GM21786 (cell line): ENCODE results near the gene CPNE5.

Experiments
- ATAC-seq: cut with Tn5 transposase; IDR thresholded peaks from one replicate; pipeline ENCODE4 v1.9.1; 2021; ENCODE audit not compliant: unreplicated experiment

Gene CPNE5

GRCh38 chr6:36751091-36751490, 88.2 kb downstream of the CPNE5 start:
- ATAC-seq = no peak

GRCh38 chr6:36749829-36750489, 89.3 kb downstream of the CPNE5 start:
- no peak for ATAC-seq

GRCh38 chr6:36746251-36746650, 93.0 kb downstream of the CPNE5 start:
- no peak for ATAC-seq

DNA sequence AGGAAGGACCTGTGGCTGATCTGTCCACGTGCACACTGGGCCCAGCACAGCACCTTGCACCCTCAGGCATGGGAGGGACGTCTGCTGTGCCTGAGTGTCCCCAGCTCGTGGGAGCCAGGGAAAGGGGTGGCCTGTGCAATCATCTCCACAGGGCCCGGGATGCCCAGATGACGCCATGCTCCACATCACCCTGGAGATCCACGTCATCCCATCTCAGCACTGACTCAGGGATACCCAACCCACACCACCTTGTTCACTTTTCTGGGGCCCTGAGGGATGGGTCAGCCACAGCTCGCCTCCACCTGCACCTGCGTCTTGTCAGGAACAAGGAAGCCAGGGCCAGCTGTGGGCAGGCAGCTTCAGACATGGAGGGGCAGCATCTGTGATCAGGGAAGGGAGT, 93.4 kb downstream of the CPNE5 start:
- no peak for ATAC-seq

GRCh38 chr6:36745283-36745682, 94.0 kb downstream of the CPNE5 start:
- ATAC-seq = no peak

GRCh38 chr6:36744304-36744673, 95.0 kb downstream of the CPNE5 start:
- no peak for ATAC-seq

- ATAC-seq = no peak
These were observed 95.5 kb downstream of the CPNE5 start for GRCh38 chr6:36743538-36744303.

DNA sequence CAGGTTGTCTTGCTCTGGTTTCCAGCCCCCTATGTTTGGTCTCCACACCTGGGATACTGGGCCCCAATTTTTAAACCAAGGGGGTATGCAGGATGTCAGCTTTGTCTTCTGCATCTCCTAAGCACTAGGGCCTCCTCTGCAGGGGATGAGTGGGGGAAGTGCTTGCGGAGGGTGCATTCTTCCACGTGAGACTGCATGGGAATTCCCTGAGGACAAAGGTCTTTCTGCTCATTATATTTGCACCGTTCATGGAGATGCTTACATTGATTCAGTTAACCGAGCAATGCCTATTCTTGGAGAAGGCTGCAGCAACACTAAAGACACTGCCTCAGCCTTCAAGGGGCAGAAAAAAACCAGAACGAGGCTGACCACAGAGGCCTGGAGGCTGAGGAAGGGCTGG, 96.2 kb downstream of the CPNE5 start:
- ATAC-seq = no peak

DNA sequence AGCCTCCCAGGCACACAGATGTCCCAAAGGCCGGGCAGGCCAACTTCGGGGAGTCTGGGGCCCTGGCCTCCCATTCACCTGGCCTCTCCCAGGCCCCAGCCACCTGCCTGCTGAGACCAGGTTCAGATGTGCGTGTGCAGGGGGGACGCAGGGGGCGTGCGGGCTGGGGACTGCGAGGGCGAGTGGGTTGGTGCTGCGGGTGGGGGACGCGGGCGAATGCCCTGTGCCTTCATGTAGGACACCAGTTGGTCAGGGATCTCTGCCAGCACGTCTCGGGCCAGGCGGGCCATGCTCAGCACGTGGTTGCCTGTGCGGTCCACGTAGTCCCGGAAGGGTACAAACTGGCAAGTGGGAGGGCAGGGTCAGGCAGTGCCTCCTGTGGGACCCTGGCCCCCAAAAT, 97.1 kb downstream of the CPNE5 start:
- no peak for ATAC-seq

DNA sequence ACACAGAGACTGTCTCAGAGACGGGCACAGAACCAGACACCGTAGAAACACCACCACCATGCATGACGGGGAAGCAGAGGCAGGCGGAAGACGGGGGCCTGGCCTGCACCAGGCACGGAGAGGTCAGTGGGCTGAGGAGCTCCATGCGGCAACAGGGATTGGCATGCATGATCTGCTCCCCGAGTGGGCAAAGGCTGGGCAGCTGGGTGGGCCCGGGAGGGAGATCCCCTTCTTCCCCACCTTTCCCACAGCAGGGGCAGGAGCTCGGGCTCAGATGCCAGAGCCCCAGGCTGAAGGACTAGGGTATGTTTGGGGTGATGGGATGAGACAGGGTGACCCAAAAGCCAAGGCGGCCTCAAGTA, 98.4 kb downstream of the CPNE5 start:
- ATAC-seq = no peak

- no peak for ATAC-seq
These were observed 99.1 kb downstream of the CPNE5 start for GRCh38 chr6:36739947-36740817.

DNA sequence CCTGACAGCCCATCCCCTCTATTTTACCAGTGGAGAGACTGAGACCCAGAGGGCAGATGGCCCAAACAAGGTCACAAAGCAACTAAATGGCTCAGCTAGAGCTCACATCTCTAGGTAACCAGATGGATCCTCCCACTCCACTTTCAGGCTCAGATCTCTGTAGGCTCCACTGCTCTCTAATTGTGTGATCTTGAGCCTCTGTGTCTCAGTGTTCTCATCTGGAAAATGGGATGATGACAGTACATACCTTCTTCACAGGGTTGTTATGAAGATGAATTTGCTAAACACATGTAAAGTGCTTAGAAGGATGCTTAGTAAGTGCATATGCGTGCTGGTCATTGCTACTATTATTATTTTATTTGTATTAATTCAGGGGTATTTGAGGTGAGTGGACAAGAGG, 101.1 kb downstream of the CPNE5 start:
- no peak for ATAC-seq

- no peak for ATAC-seq
These were observed 102.0 kb downstream of the CPNE5 start for GRCh38 chr6:36737043-36737785.

DNA sequence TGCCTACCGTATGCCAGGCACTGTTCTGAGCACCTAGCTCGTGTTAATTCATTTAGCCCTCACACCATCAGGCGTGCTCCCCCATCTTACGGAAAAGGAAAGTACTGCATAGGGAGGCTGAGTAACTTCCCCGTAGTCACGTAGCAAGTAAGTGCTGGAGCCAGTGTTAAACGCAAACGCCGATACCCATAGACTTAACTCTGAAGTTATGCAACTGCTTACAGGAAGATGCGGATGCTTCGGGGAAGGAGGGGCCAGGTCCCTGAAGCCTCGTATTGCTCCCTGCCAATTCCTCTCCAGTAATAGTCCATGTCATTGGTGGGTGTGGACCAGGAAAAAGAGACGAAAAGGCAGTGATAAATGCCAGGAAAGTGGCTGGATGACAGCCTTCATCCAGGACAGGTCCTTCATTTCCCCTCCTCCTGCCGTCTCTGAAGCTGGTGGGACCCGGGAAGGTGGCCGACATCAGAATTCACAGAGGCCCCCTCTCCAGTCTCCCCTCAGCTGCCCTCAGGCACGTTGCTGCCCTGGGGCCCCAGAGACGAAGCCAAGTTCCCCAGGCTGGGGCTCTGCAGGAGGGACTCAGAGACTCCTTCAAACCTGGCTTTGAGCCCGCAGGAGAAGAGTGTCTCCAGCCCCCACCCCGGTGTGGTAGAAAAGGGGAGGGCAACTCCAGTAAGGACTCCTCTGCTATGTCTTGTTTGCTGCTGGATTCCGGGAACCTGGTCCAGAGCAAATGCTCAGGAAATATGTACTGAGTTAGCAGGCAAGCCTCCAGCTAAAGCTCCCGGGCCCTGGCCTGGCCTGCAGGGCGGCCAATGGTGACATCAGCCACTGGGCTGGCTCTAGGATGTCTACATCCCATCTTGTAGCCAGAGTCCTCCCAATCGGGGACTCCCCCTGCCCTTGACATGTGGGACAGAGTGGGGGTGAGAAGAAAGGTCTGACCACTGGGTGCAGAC, 103.9 kb downstream of the CPNE5 start:
- no peak for ATAC-seq

- no peak for ATAC-seq
These were observed 104.7 kb downstream of the CPNE5 start for GRCh38 chr6:36734486-36735060.

GRCh38 chr6:36733300-36733699, 105.9 kb downstream of the CPNE5 start:
- no peak for ATAC-seq

DNA sequence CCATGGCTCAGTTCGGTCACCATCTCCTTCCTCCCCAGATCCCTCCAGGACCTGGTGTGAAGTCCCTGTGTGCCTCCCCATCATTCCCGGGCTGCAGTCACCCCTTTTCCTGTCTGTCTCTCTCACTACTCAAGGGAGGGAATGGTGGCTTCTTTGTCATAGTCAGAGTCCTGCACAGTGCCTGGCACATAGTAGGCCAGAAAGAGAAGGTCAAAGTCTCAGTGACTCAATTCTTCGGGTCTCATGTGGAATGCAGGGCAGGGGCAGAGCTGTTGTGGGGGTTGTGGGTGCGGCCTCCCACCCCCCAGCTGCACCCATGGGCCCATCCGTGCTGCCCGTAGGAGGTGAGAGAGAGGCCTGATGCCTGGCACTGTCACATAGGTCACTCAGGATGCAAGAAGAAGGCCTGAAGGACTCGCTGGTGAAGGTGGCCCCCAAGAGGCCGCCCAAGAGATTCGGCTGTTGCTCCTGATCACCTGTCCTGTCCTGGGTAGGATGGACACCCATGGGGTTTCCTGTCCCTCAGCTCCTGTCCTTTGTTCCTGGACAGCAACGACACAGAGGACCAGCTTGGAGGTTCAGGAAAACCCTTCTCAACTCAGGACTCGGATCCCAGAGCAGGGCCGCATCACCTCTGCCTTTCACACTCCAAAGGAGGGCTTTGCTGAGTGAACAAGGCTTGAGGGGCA, 107.5 kb downstream of the CPNE5 start:
- ATAC-seq = no peak

DNA sequence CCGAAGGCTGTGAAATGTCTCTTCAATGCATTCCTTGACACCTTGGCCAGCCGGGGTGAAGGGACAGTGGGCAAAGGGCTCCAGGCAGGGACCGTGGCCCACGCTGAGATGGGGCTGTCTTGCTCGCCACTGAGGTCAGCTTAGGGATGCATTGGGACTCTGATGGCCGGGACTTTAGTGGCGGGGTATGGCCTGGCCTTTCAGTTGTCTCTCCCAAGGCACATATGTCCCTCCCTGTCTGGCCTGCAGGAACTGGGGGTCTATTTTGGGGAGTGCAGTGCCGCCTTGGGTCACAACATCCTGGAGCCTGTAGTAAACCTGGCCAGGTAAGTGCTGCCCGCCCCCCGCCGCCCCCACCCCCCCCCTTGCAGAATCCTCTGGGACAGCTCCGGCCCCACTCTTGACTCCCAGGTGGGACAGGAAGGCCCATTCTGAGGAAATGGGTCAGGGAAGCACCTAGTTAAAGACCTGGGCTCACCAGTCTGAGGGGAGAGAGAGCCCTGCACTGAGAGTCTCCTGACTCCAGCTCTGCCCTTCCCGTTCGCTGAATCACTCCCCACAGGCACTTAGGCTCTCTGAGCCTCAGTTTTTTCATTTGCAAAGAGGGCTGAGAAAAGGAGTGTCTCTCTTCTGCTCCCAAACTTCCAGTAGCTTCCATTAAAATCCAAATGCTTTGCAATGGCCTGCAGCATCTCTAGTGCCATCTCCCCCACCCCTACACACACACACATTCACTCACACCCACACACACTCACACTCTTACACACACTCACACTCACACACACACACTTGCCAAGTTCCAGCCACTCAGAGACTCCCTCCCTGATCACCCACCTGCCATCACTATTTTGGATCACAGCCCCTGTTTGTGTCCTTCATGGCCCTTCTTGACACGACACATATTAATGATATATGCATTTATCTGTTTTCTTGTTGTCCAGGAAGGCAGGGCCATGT, 108.5 kb downstream of the CPNE5 start:
- ATAC-seq = no peak
